ENCODE results near the gene DCLRE1C.
"Not testable (repeated sequence)": the region's sequence is repeated elsewhere in the genome, so short reads cannot be mapped to it uniquely, and the experiment has no call there.

DCLRE1C gene

GRCh38 chr10:14954001-14954770 lies at the start of gene DCLRE1C:
Gene DCLRE1C, minus strand, starts transcription at chr10:14954096. Its CDS starts 86 bp downstream, at chr10:14954010.
- peak; percentile 87 for DNase-seq

DNA sequence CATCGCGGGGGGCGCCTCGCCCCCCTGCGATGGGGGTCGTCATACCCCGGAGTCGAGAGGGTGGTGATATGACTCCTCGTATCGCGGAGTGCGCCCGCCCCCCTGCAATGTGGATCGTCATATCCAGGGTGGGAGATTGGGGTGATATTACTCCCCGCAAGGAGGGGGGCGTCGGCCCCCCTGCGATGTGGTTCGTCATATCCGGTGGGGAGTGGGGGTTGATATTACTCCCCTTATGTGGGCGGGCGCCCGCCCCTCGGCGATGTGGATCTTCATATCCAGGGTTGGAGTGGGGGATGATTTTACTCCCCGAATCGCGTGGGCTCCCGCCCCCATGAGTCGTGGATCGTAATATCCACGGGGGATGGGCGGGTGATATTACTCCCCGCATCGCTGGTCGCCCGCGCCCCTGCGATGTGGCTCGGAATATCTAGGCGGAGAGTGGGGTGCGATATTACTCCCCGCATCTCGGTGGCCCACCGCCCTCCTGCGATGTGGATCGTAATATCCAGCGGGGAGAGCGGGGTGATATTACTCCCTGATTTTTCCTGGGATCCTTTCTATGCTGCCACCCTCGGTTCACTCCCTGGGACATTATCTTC lies 42.2 kb upstream of the DCLRE1C start:
- no peak for DNase-seq

DNA sequence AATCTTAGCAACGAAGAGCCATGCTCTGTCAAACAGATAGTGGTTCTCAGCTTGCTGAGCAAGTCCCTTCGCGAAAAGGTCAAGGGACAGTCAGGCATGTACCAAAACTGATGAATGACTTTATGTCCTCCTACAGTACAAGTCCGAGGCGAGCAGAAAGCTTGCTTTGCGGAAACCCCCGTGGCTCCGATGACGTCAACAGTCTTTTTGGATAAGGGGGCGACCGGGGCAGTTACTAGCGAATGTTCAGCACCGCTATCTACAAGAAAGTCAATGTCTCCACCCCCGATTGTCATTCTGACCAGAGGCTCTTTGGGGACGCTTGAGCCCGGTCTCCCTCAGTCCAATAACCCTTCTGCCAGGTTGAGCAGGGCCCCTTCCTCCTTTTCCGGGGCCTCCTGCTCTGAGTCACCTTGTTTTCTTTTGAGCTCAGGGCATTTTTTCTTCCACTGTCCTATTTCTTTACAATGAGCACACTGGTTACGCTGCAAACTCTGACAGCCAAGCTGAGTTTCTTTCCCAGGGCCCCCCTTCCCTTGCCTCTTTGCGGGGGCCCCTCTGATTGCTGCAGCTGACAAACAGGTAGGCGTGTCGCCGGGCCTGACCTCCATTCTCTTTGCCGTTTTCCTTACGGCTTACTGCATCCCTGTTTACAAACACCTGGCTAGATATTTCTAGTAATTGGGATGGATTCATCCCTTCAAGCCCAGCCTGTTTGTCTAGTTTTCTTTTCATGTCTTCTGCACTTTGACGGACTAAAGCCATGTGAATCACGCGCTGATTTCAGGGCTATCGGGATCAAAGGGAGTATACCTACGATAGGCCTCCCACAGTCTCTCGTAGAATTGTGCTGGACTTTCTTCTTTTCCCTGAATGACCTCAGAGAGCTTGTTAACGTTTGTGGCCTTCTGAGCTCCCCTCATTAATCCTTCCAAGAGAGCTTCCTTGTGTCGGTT lies 39.9 kb upstream of the DCLRE1C start:
- not testable (repeated sequence) for DNase-seq

DNA sequence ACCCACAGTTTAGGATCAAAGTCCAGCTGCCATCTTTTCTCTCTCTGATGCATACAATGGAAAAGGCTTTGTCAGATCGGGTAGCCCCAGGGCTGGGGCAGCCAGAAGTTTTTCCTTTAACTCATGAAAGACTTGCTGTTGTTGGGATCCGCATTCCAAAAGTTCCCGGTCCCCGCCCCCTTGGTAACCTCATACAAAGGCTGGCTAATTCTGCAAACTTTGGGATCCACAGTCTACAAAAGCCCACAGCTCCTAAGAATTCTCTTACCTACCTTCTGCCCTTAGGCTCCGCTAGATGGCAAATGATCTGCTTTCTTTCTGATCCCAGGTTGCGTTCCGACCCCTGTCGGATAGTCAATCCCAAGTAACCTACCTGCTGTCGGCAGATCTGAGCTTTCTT lies 38.4 kb upstream of the DCLRE1C start:
- DNase-seq: not testable (repeated sequence)

- DNase-seq: not testable (repeated sequence)
Measured at GRCh38 chr10:14991035-14991749, 37.3 kb upstream of the DCLRE1C start.

DNA sequence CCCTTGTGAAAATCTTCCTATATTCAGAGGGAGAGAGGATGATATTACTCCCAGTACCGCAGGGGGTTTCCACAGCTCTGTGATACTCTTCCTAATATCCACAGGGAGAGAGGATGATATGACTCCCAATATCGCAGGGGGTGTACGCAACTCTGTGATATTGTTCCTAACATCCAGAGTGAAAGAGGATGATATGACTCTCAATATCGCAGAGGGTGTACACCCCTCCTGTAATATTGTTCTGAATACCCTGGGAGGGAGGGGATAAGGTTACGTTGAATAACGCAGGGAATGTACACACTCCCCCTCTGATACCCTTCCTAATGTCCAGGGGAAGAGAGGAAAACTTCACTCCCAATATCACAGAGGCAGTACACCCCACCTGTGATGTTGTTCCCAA lies 35.7 kb upstream of the DCLRE1C start:
- DNase-seq: not testable (repeated sequence)

GRCh38 chr10:14982744-14983143 lies 28.8 kb upstream of the DCLRE1C start:
- no peak for DNase-seq

- no peak for DNase-seq
Measured at GRCh38 chr10:14975672-14976273, 21.9 kb upstream of the DCLRE1C start.

GRCh38 chr10:14974153-14974998 lies 20.5 kb upstream of the DCLRE1C start:
- not testable (repeated sequence) for DNase-seq

- no peak for DNase-seq
Measured at GRCh38 chr10:14971867-14972448, 18.1 kb upstream of the DCLRE1C start.

DNA sequence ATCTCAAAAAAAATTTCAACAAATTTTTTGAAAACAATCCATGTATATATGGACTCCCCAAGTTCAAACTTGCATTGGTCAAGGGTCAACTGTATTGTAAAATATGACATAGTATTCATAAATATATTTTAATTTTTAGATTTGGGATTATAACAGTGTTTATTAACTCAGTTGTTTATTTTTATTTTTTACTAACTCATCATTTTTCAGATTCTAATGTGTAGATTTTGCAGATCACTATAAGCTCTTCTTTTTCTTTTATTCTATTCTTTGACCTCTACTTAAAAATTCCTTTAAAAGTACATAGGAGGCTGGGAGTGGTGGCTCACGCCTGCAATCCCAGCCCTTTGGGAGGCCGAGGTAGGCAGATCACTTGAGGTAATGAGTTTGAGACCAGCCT lies 14.0 kb upstream of the DCLRE1C start:
- DNase-seq: no peak

DNA sequence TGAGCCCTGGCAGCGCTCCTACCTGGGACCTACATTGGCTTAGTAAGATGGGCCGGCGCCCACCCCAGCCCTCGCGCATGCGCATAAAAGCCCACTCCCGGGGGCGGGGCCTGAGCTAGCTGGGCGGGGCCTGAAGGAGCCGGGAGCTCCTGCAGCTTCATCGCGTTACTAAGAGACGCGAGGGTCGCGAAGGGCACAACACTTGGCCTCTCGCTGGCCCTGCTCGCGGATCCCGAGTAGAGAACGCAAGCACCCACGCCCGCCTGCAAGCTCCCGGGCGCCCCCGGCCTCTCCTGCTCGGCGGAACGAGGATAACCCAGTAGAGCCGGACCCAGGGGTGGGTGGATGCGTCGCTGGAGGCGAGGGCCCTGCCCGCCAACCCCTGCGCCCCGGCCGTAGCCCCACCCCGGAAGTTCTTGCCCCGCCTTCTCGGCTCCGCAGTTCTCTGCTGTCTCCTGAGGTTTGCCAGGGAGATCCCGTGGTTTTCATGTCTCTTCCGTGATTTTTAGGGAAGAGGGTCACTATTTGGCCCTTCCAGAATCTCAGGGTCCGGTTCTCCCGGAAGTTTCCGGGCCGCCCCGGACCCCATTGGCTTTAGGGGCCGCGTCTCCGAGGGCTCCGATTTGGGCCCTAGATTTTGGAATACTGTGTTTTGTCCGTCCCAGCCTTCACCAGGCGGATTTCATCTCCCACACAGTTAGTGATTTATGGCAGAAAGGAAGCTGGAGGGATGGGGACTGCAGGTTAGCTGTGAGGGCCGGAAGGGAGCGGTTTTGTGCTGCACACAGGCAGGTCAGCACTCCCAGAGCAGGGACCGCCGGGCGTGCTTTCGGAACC lies 5.5 kb upstream of the DCLRE1C start, which contains the start of gene MEIG1:
Gene MEIG1, plus strand, starts transcription at position 168 of the 837 bp plus-strand sequence. CDS start 7,081 bp downstream, outside the sequence.
- peak; percentile 90 for DNase-seq

DNA sequence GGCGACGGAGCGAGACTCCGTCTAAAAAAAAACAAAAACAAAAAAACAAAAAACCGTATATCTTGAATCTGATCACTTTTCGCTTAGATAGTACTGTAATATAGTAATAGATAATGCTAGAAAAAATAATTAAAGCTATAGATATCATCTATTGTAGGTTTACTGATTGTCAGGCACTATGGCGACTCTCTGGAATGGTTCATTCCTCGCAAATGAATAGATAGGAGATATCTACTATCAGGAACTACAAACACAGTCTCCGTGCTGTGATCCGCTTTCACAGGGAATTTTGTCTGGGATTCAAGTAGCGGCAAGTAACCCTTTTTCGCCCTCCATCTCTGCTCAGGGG lies 5.0 kb upstream of the DCLRE1C start:
- no peak for DNase-seq

DNA sequence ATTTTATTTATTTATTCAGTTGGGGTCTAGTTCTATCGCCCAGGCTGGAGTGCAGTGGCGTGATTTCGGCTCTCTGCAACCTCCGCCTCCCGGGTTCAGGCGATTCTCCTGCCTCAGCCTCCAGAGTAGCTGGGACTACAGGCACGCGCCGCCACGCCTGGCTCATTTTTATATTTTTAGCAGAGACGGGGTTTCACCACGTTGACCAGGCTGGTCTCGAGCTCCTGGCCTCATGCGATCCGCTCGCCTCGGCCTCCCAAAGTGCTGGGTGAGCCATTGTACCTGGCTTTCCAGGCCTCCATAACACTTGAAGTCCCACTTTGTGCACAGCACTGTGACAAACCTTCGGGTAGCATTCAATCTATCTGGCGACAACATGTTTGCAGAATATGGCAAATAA lies 1.0 kb upstream of the DCLRE1C start:
- DNase-seq: no peak

DNA sequence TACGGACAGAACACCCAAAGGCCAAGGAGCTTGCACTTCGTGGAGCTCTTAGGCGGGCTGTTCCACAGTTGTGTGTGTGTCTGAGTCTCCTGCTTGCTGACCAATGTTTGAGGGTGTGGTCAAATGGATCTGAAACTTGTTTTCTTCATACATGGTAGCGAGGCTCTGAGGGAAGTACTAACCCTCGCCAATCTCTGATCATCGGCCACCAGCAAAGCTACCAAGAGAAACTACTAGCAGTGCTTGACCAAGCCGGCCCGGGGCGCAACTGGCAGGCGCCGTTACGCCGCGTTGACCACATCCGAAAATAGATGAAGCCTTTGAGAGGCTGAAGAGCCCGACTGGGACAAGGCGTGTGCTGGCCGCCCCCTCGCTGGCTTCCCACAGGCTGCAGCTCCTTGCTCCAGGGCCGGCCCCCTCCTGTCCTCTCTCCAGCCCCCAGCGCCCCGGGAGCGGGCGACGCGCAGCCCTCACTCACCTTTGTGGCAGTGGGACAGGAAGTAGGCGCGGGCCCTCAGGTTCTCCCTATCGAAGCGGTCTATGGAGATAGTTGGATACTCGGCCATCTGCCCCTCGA lies 384 bp downstream of the DCLRE1C start:
- peak; percentile 32 for DNase-seq

DNA sequence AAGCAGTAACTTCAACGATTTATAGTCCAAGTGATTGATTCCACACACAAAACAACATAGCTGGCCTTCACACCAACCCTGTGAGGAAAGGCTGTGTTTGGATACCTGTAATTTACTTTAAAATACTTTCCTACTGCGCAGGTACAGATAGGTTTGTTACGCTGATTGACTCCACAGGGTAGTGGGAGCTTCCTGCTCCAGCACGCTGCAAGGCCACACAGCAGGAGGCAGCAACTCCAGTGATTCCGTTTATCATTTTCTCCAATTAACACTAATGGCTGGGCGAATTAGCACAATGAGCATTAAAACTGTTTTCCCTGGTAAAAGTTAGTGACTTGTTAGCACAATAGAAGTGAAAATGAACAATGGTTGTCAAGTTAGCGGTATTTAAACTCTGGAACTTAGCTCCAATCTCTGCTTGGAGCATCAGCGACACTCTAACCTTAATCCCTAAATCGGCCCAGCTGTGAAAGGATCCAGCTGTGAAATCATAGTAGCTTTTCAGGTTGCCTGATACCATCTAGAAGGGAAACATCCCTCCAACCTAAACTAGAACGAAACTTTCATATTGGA lies 959 bp downstream of the DCLRE1C start:
- DNase-seq: no peak

- DNase-seq: no peak
Measured at GRCh38 chr10:14949291-14949690, 4.6 kb downstream of the DCLRE1C start.

- no peak for DNase-seq
Measured at GRCh38 chr10:14947268-14947667, 6.6 kb downstream of the DCLRE1C start.

DNA sequence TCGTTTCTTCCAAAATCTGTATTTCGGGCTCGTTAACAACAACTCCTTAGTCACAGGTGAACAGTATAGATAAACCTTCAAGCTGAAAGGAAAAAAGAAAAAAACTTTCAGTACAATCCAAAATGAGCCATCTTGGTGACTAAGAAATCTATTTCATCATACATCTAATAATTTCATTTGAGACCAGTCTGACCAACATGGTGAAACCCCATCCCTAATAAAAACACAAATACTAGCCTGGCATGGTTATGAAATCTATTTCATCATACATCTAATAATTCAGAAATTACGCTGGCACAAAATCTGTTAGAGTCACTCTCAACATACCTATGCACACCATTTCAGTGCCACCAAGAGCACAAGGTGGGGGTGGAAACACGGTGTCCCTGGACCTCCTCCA lies 8.8 kb downstream of the DCLRE1C start:
- no peak for DNase-seq
